Astrocyte (in vitro differentiated cells and primary cell): ENCODE data around the gene ADAMTS19.

Source experiments
- CTCF ChIP-seq: IDR thresholded peaks from 2 replicates; pipeline ENCODE4 v1.5.1; 2011; ENCODE audit warnings: low read depth, mild to moderate bottlenecking, inconsistent platforms, low read length, moderate library complexity; ENCODE audit not compliant: insufficient read depth
- EZH2 ChIP-seq: IDR thresholded peaks from 2 replicates; pipeline ENCODE4 v1.6.1; 2012; ENCODE audit warnings: mild to moderate bottlenecking, low read length, inconsistent platforms; ENCODE audit not compliant: insufficient read depth

GRCh38 chr5:129476751-129477150, 16.7 kb downstream of the ADAMTS19 start:
- TF ChIP-seq CTCF (no peak), EZH2 (no peak)
